Epithelial cell of prostate (primary cell): ENCODE results near the gene AP1AR.
"Not testable (repeated sequence)": the region's sequence is repeated elsewhere in the genome, so short reads cannot be mapped to it uniquely, and the experiment has no call there.

Experiments
- DNase-seq: peaks from one replicate; pipeline ENCODE4 v3.0.0-alpha.2; 2011; ENCODE audit warnings: low read depth, low spot score
- H3K27ac ChIP-seq: fragments of 450-650 bp; 2 replicates; pipeline ENCODE4 v1.5.1; 2017; ENCODE audit warnings: mild to moderate bottlenecking

The AP1AR gene

DNA sequence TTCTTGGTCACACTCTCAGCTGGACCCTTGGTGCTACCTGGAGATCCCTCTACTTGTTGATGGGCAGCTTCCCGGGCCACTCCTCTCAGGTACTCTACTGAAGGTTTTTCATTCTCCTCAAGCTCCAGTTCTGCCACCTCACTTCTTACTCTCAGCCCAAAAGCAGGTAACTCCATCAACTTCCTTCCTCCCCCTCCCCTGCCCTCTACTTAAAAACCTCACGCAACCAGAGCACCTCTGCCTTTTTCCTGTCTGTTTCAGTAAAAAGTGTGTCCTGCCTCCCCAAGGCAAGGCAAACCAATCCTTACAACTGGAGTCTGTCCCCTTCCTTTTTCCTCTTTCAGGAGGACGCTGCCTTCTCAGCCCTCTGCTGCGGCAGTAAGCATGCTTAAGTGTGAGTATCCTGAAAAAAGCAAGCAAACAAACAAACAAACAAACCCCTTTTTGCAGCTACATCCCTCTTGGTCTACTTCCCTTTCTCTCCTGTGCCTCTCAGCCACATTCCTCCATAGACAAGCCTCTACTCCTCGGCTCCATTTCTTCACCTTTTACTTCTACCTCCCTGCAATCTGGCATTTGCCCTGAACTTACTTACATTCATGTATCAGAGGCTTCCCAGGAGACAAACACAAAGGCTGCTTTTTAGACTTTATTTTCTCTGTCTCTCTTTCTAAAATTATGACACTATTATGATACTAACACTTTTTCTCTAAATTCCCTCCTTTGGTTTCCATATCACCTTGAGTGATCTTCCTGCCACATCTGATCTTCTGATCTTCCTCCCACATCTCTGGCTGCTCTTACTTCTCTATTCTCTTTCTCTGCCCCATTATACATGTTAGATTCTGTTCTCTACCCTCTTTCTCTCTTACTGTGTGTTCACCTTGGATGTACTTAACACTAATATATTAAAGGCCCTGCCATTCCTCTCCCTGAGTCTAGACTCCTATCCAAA is 71.0 kb downstream of the AP1AR start:
- DNase-seq, result no peak
- H3K27ac ChIP-seq, result no peak overlapping the region

DNA sequence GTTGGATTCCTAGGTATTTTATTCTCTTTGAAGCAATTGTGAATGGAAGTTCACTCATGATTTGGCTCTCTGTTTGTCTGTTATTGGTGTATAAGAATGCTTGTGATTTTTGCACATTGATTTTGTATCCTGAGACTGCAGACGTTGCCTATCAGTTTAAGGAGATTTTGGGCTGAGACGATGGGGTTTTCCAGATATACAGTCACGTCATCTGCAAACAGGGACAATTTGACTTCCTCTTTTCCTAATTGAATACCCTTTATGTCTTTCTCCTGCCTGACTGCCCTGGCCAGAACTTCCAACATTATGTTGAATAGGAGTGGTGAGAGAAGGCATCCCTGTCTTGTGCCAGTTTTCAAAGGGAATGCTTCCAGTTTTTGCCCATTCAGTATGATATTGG is 73.9 kb downstream of the AP1AR start:
- not testable (repeated sequence) for DNase-seq, H3K27ac ChIP-seq

DNA sequence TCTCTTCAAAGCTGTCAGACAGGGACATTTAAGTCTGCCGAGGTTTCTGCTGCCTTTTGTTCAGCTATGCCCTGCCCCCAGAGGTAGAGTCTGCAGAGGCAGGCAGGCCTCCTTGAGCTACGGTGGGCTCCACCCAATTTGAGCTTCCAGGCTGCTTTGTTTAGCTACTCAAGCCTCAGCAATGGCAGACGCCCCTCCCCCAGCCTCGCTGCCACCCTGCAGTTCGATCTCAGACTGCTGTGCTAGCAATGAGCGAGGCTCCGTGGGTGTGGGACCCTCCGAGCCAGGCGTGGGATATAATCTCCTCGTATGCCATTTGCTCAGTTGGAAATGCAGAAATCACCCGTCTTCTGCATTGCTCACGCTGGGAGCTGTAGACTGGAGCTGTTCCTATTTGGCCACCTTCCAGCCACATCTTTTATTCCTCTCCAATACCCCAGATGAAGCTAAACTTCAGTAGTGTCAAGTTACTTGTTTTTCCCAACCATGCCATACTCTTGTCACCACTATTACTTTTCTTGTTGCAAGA is 77.7 kb downstream of the AP1AR start:
- DNase-seq, H3K27ac ChIP-seq: not testable (repeated sequence)

DNA sequence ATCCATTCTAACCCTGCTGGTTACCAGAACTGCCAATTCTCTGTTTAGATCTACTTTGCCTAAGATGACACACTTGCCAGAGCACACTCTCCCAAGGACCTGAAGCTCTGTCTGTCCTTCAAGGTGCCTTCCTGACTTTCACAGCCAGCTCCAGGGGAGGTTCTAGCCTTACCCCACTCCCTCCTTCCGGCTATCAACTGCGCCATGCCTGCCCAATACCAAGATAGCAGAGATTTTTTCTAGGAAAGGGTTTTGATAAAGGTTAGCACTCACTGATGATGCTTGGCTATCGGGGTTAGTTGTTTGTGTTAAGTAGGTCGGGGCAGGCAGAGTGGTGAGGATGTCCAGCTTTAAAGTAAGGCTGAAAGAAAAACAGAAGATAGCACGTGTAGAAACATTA is 79.9 kb downstream of the AP1AR start:
- no peak overlapping the region for H3K27ac ChIP-seq
- no peak for DNase-seq

DNA sequence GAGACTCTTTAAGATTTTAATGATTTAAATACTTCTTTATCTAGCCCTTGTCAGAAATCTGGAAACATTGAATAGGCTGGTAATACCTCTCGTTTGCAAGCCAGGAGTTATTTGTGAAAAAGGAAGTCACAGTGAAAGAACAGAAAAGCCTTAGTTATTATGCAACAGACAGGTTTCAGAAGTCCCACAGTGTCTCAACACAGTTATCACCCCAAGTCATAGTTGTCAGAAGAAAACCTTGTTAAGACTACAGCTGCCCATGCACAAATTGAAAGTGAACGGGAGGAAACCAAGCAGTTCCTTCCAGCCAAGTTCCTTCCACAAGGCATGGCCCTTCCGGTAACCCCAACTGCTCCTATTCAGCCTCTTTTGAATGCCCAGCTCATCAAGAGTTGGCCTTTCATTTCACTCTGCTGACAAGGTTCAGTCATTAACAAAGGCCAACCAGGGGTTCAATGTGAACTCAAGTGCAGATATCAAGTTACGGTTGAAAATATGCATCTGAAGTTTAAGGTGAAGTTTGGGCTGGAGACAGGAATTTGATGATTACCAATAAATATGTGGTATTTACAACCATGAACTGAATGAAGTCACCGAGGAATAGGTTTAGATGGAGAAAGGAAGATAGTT is 81.1 kb downstream of the AP1AR start:
- DNase-seq, result no peak
- H3K27ac ChIP-seq, result no peak overlapping the region

DNA sequence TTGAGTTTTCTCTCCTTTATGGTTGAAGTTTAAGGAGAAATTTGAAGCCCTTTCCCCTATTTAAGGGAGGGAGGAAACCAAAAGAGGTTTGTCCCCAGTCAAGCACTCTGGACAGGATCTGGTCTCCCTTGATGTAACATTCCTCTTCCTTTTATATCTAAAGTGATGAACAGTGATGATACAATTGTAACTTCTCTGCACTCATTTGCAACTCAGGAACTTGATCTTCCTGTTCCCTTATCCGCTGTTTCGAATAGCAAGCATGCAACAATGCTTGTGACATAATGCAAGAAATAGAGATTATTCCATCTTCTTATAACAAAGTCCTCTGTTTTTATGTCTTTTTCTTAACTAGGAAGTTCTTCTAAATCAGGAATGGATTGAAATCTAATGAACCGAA is 83.9 kb downstream of the AP1AR start:
- DNase-seq, result no peak
- H3K27ac ChIP-seq, result no peak overlapping the region

DNA sequence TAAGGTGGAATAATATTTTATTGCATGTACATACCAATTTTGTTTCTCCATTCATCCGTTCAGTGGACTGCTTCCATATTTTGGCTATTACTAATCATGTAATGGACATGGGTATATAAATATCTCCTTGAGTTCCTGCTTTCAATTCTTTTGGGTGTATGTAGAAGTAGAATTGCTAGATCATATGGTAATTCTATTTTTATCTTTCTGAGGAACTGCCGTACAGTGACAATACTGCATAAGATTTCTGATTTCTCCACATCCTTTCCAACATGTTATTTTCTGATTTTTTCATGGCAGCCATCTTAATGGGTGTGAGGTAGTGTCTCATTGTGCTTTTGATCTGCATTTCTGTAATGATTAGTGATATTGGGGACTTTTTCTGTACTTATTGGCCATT is 84.8 kb downstream of the AP1AR start:
- no peak for DNase-seq
- no peak overlapping the region for H3K27ac ChIP-seq

DNA sequence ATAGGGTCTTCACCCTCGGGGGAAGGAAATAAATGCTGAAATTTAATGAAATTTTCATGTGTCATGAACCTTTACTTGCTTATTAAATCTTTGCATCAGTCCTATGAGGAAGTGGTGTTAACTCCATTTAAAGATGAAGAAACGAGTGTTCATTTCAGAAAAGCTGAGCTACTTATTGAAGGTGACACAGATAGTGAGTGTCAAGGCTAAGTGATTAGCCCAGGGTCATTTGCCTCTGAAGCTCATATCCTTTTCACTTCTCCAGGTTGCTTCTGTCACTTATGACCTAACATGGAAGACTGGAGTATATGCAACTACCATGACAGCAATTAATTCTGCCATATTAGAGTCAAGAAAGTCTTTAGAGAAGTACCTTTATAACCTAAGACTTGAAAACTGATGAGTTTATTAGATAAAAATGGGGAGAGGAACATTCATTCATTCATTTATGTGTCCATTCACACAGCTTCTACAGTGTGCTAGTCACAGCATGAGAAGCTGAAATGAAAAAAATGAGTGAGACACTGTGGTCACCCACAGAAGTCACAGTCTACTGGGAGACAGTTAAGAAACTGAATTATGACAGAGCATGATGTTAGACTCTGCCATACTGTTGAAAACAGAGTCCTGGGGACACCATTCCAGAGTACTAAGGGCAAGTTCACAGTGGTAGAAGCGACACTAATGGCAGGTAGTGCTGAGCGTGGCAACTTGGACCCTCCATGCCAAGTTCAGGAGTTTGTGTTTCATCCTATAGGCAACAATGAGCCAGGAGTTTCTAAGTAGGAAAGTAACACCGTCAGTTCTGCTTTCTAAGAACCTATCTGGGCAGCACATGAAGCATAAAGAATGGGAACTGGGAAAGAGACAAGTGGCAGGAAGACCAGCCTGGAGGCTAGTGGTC is 86.9 kb downstream of the AP1AR start:
- DNase-seq, result no peak

More for the DNA sequence above, 86.9 kb downstream of the AP1AR start:
- no peak overlapping the region for H3K27ac ChIP-seq
